Endothelial cell of umbilical vein (primary cell): Measurements from ENCODE around the gene SLCO2A1. TPM values are rescaled to one million over a fixed set of nuclear protein-coding genes. Genes with fewer than 3 reads are reported as not detected.

Experiments
- BruUV-seq: library from RNA; stranded (reverse); fragments of 400-500 nt; replicated peaks from 2 replicates; lab custom pipeline; 2021; lab: Mats Ljungman, UMichigan
- CTCF ChIA-PET: fragments of 300-600, 350-600 bp; sonication (Branson Sonifier 250); formaldehyde crosslinking; loops from one replicate; lab custom pipeline; 2021; ENCODE audit warnings: antibody characterized with exemption, inconsistent platforms; lab: Charles Lee
- POLR2A ChIA-PET: fragments of 300-600, 350-600 bp; sonication (Branson Sonifier 250); formaldehyde crosslinking; loops from one replicate; lab custom pipeline; 2021; ENCODE audit warnings: antibody characterized with exemption, inconsistent platforms; lab: Charles Lee
- DNase-seq: peaks from one replicate; pipeline ENCODE4 v3.0.0-alpha.2; 2011; ENCODE audit warnings: low read depth, low spot score
- FAIRE-seq: peaks from 2 replicates; lab custom pipeline; 2011; peaks lifted over from hg19 to GRCh38; lab: Jason Lieb, UNC
- H2AFZ ChIP-seq: 2 replicates; pipeline ENCODE4 v1.6.0; 2012; ENCODE audit warnings: low read depth, low read length, control low read depth, inconsistent platforms
- H3K27ac ChIP-seq: 2 replicates; pipeline ENCODE4 v1.5.1; 2011; ENCODE audit warnings: low read depth, mild to moderate bottlenecking, control low read depth, low read length, moderate library complexity; ENCODE audit not compliant: insufficient read depth
- H3K27me3 ChIP-seq, 2 experiments: 2 replicates each; pipeline versions ENCODE4 v1.6.0 to v1.6.1; 2011; ENCODE audit warnings: low read length in 2 of 2, mixed read lengths in 1 of 2; ENCODE audit not compliant: control insufficient read depth in 2 of 2, insufficient read depth in 2 of 2
- H3K36me3 ChIP-seq, 2 experiments: 2 replicates in 1 of 2; 3 replicates in 1 of 2; pipeline ENCODE4 v1.5.1; 2011; ENCODE audit warnings: low read length in 2 of 2, mild to moderate bottlenecking in 1 of 2, moderate library complexity in 1 of 2; ENCODE audit not compliant: control insufficient read depth in 2 of 2, insufficient read depth in 2 of 2; ENCODE audit errors: extremely low read depth in 1 of 2
- H3K4me1 ChIP-seq: 3 replicates; pipeline ENCODE4 v1.5.1; 2011; ENCODE audit warnings: mild to moderate bottlenecking, low read length; ENCODE audit not compliant: control insufficient read depth, insufficient read depth; ENCODE audit errors: extremely low read depth
- H3K4me2 ChIP-seq: 2 replicates; pipeline ENCODE4 v1.6.1; 2011; ENCODE audit warnings: low read length, control low read depth, mixed read lengths; ENCODE audit not compliant: insufficient read depth
- H3K4me3 ChIP-seq, 3 experiments: fragments of 200-600 bp in 1 of 3; sonication (generic), shearing (Covaris generic) in 1 of 3; replicated peaks in 1 of 3; 2 replicates each; pipeline ENCODE4 v1.5.1; 2011 to 2016; ENCODE audit warnings: control low read depth in 3 of 3, low read length in 3 of 3, mild to moderate bottlenecking in 2 of 3, inconsistent platforms in 1 of 3, low read depth in 1 of 3, moderate library complexity in 1 of 3; ENCODE audit not compliant: insufficient read depth in 1 of 3
- H3K79me2 ChIP-seq: 2 replicates; pipeline ENCODE4 v1.6.0; 2012; ENCODE audit warnings: low read length, inconsistent platforms; ENCODE audit not compliant: control insufficient read depth, insufficient read depth
- H3K9ac ChIP-seq: replicated peaks from 2 replicates; pipeline ENCODE3; 2011; ENCODE audit warnings: low read length, control low read depth; ENCODE audit not compliant: insufficient read depth; ENCODE audit errors: extremely low read depth
- H3K9me1 ChIP-seq: replicated peaks from 3 replicates; pipeline ENCODE4 v1.6.0; 2011; ENCODE audit warnings: mild to moderate bottlenecking, low read length; ENCODE audit not compliant: control insufficient read depth, insufficient read depth; ENCODE audit errors: extremely low read depth
- H3K9me3 ChIP-seq: replicated peaks from 2 replicates; pipeline ENCODE4 v1.5.1; 2012; ENCODE audit warnings: low read length, inconsistent platforms; ENCODE audit not compliant: control insufficient read depth, insufficient read depth
- H4K20me1 ChIP-seq: replicated peaks from 2 replicates; pipeline ENCODE3; 2011; ENCODE audit warnings: mild to moderate bottlenecking, low read length; ENCODE audit not compliant: control insufficient read depth, insufficient read depth; ENCODE audit errors: extremely low read depth
- EZH2 ChIP-seq: IDR thresholded peaks from 2 replicates; pipeline ENCODE4 v1.6.1; 2012; ENCODE audit warnings: borderline replicate concordance, low read depth, mild to moderate bottlenecking, moderate library complexity, low read length, inconsistent platforms; ENCODE audit not compliant: severe bottlenecking
- FOS ChIP-seq: IDR thresholded peaks from 2 replicates; pipeline ENCODE4 v1.6.1; 2011; ENCODE audit warnings: mild to moderate bottlenecking, low read length, moderate library complexity, borderline replicate concordance; ENCODE audit not compliant: insufficient read depth
- GATA2 ChIP-seq: IDR thresholded peaks from 2 replicates; pipeline ENCODE4 v1.7.0; 2011; ENCODE audit warnings: low read depth, mild to moderate bottlenecking, moderate library complexity, mixed read lengths, low read length; ENCODE audit not compliant: insufficient read length, insufficient read depth
- JUN ChIP-seq: IDR thresholded peaks from 2 replicates; pipeline ENCODE4 v1.6.1; 2011; ENCODE audit warnings: borderline replicate concordance, low read depth; ENCODE audit not compliant: insufficient read length, insufficient read depth
- MYC ChIP-seq: IDR thresholded peaks from one replicate; pipeline ENCODE4 v1.6.1; 2011; ENCODE audit warnings: mild to moderate bottlenecking, low read depth, low read length
- POLR2A ChIP-seq: IDR thresholded peaks from 2 replicates; pipeline ENCODE4 v1.6.1; 2012; ENCODE audit warnings: low read depth, mild to moderate bottlenecking, control low read depth, low read length
- POLR2AphosphoS5 ChIP-seq: IDR thresholded peaks from 2 replicates; pipeline ENCODE4 v1.6.1; 2012; ENCODE audit warnings: low read depth, mild to moderate bottlenecking, control low read depth, low read length, moderate library complexity; ENCODE audit not compliant: insufficient read depth
- dilution Hi-C: fragments of 300-500 bp; cut with MboI; formaldehyde crosslinking; loops from one replicate; pipeline ENCODE4 v1.15.0; 2019; ENCODE audit warnings: low sequenced_read_pairs; ENCODE audit not compliant: extremely low pct_ligation_motif_present
- intact Hi-C: fragments of 100-400 bp; cut with micrococcal nuclease; formaldehyde crosslinking; loops from one replicate; pipeline ENCODE4 v1.10.0; 2022
- polyA plus RNA-seq, 4 experiments: library from polyadenylated mRNA; depleted of rRNA in 3 of 4; stranded (reverse) in 3 of 4; unstranded in 1 of 4; fragments of >200 nt; gene quantifications; 2 replicates each; pipeline versions ENCODE4 v1.2.1 to v1.2.3, GENCODE V29; 2011 to 2012; ENCODE audit warnings: missing spikeins in 1 of 4
- total RNA-seq: library from RNA; stranded (reverse); gene quantifications from 2 replicates; pipeline ENCODE4 v1.2.3, GENCODE V29; 2021
- TF ChIP-seq, protein P1 (sequence below): IDR thresholded peaks from 2 replicates; pipeline ENCODE4 v1.6.1; 2011; ENCODE audit not compliant: insufficient read depth, insufficient read length
- TF ChIP-seq, protein P2 (sequence below), 2 donors: IDR thresholded peaks; 1 replicate in 1 of 2; 2 replicates in 1 of 2; pipeline ENCODE4 v1.5.1; 2011; ENCODE audit warnings: low read length in 2 of 2, mild to moderate bottlenecking in 2 of 2, moderate library complexity in 2 of 2, control low read depth in 1 of 2, inconsistent platforms in 1 of 2, low read depth in 1 of 2; ENCODE audit not compliant: insufficient read depth in 1 of 2; ENCODE audit errors: extremely low read depth in 1 of 2

Gene SLCO2A1
- total and polyA plus RNA-seq, 2 donors (not counting 3 experiments of a cell fraction or from before 2014, with no cell fraction given), result 1.4 to 11.9 TPM

DNA sequence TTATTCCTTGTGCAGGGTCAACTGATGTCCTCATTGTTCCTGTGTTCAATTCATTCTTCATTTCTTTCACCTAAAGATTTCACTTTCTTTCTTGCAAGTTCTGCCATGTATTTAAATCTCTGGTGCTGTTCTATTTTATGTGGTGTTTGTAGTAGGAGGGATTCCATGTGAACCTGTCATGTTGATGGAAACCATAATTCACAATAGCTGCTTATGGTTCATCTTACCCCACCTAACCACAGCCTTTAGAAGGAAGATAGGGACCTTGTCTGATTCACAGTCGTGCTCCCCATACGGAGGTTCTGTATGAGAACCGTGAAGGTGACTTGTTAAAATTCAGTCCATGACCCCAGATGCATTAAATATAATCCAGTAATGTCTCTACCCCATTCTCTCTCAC lies 21.9 kb downstream of the SLCO2A1 start:
- no peaks in the 10 kb centered on the region for H3K79me2 ChIP-seq
- H3K36me3 ChIP-seq, result no peaks in the 10 kb centered on the region
- H4K20me1 ChIP-seq, result no peaks in the 10 kb centered on the region
- no TSS peak for BruUV-seq
- CTCF ChIA-PET, result no interaction called here
- dilution Hi-C loops, result no loop called here
- no peaks in the 10 kb centered on the region for H3K9me3 ChIP-seq
- POLR2A ChIA-PET, result no interaction called here
- intact Hi-C loops, result loop anchor here (1.0 to 2.0 kb wide), 2 partner anchors 21 to 65 kb away; partner anchors contain the start of gene SLCO2A1
- no peak for FAIRE-seq
- no peaks in the 10 kb centered on the region for H3K27me3 ChIP-seq
- no peak overlapping the region for H3K4me2 ChIP-seq
- H3K4me3 ChIP-seq, result no peak overlapping the region
- H3K9me1 ChIP-seq, result no peaks in the 10 kb centered on the region
- peaks cover 28% of the 10 kb centered on the region for H3K4me1 ChIP-seq
- TF ChIP-seq, protein P1, sequence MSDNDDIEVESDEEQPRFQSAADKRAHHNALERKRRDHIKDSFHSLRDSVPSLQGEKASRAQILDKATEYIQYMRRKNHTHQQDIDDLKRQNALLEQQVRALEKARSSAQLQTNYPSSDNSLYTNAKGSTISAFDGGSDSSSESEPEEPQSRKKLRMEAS, result no peak
- TF ChIP-seq GATA2 (no peak), EZH2 (no peak), JUN (no peak), POLR2A (no peak), MYC (no peak), POLR2AphosphoS5 (no peak), FOS (no peak)
- TF ChIP-seq, protein P2, sequence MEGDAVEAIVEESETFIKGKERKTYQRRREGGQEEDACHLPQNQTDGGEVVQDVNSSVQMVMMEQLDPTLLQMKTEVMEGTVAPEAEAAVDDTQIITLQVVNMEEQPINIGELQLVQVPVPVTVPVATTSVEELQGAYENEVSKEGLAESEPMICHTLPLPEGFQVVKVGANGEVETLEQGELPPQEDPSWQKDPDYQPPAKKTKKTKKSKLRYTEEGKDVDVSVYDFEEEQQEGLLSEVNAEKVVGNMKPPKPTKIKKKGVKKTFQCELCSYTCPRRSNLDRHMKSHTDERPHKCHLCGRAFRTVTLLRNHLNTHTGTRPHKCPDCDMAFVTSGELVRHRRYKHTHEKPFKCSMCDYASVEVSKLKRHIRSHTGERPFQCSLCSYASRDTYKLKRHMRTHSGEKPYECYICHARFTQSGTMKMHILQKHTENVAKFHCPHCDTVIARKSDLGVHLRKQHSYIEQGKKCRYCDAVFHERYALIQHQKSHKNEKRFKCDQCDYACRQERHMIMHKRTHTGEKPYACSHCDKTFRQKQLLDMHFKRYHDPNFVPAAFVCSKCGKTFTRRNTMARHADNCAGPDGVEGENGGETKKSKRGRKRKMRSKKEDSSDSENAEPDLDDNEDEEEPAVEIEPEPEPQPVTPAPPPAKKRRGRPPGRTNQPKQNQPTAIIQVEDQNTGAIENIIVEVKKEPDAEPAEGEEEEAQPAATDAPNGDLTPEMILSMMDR (IDR thresholded peaks at IDR 0.05; ENCODE audit: extremely low read depth in 1 of 2, insufficient read depth in 1 of 2, low read depth in 1 of 2, low read length in 2 of 2), result no peak
- no peak overlapping the region for H3K27ac ChIP-seq
- H3K9ac ChIP-seq, result no peak overlapping the region
- H2AFZ ChIP-seq, result no peak overlapping the region
- no peak for DNase-seq
